HG03571 (cell line): ENCODE results near the gene RAD51B.

Experiments used
- ATAC-seq: cut with Tn5 transposase; IDR thresholded peaks from one replicate; pipeline ENCODE4 v1.9.1; 2021; ENCODE audit not compliant: unreplicated experiment

Gene RAD51B

DNA sequence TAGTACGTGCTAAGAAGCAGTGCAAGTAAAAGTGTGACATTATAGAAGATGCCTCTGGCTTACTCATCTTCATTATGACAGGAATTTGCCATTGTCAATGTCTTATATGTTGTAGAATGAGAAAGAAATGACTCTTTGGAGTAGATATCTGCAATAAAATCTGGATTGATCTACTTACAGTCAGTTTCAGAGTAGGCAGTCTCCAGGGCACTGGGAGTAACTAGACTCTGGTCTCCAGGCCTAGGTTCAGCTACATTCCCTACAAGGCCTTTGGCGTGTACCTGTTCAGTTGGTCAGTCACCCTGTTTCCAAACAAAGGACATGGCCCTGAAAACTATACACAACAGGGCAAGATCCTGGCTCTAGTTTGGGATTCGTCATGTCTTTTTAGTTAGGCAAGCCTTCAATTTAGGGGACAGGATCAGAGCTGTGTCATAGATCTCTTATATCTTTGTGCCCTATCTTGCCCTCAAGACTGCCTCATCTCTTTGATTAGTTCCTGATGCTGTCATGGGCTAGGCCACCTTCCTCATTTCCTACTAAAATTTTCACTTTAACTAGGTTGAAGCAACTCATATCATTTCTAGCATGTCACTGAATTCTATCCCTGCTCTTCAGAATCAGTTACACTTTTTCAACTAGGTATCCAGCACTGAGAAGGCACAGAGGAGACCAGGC lies 410.0 kb downstream of the RAD51B start:
- ATAC-seq: no peak

DNA sequence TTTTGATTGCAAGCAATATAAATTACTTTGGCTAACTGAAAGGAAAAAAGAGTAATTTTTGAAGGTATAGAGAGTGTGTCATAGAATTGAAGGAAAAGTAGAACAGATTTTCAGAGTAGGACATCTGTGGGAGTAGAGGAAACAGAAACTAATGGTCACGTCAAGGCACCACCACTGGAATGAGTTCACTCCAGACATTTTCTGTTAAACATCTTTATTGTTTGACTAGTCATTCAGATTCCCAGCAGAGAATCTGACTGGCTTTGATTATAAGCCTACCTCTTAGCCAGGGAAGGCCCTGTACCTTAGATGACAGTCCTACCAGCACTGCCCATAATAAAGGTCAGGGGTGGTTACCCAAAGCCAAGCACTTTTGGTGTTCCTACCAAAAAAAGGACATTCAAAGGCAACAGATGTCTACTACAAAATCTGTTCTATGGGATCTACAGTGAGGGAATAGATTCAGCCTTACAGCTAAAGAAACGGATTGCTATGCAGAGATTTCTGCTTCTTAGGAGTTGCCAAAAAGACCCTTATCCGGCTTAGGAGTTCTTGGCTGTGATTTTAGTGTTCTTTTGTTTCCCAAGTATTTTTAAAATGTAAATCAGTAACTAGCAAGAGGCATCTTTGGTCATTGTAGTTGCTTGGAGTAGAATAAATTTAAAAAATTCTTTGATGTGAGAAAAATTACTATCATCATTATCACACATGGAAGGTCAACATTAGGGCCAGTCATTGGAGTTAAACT lies 410.8 kb downstream of the RAD51B start:
- no peak for ATAC-seq

DNA sequence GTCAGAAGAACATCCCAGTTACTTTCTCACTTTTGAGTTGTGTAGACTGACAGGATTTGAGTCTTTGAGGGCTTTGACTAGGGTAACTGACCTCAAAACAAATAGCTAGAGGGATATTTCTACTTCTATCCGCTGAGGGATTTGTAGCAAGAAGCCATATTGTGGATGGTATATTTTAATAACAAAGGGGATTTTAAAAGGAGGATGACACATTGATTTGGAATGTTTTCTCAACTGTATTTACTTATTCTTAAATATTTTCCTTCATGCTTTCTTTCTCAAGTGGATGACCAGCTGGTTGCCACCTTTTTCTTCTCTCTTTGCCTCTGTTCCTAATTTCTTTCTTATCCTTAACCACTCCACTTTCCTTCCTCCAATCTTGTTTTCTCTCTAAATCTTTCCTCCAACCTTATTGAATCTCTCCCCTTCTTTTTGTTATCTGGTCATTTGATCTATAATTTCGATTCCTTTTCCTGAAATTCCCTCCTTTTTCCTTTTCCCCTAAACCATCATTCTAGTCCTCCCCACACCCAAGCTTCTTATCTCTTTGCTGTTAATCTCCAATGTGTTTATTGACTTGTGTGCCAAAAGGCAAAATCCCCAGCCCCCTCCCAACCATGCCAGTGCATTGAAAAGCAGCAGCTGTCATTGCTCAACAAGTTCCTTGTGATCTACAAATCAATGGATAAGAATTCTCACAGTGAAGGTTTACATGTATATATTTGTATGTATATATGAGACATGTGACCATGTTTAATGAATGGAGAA lies 411.6 kb downstream of the RAD51B start:
- ATAC-seq: no peak

DNA sequence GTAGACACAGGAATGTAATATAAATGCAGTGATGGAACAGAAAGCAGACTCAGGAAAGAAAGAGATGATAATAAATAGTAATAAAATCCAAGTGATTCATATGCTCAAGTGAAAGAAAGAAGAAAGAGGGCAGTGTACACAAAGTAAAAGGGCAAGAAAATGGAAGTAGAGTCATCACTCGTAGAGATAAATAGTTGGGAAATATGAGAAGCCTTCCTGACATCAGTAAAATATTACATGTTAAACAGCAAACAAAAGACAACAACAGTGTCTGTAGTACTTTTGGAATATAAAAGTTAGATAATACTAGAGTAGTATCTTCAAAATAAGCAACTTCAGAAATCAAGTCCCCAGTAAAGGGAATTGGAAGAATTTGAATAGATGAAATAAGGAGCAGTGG lies 412.3 kb downstream of the RAD51B start:
- ATAC-seq: no peak

DNA sequence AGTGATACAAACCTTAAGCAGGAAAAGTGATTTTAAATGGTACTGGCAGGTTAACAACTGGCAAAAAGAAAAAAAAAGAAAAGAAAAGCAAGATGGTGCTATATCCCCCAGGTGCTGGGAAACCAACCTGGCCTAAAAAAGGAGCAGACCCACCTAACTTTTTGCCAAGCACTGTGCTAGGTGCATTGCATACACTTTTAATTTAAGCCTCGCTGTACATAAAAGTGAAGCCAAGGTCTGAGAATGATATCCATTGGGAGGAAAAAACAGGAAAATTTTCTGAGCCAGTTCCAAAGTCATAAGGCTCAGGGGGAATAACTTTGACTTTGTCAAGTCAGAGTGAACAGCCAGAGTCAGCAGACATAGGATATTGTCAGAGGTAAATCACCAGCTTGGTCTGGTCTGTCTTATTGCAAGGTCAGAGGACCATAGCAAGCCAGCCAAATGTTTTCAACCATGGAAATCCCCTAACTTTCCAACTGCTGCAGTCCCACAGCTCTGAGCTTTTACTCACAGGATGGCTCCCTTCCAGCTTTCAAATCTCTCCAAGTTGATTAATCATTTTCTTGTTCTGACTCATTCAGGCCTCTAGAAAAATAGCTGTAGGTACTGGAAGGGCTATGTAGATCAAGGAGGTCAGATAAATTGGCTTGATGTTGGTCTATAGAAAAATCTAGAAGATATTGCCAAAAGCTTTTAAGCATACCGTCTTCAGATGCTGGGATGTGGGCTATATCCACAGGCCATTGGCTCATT lies 412.9 kb downstream of the RAD51B start:
- ATAC-seq: peak; percentile 61

DNA sequence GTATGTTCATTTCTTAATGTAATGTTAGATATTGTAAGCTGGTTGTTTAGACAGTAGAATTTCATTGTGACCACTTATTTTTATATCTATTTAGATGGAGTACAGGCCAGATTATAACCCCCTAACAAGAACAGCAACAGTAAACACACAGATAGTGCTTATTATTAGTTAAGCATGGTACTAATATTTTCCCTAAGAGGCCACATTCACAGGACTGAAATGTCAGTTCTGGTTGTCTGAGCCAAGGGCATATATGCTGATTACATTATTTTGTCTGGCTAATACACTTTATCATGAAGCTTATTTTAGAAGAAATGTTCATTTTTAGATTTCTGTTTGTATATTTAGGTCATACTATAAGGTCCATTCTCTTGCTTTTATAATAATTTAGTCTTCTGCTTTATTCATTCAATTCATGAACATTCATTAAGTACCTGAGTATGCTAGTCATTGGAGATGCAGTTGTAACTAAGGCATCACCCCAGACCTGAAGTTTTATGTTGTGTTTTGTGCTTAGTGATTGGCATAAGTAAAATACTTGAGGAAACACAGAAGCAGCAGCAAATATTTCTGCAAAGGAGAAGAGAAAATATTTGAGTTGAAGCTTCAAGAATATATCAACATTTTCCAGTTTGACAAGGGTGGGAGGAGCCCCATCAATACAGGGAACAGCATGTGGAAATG lies 413.7 kb downstream of the RAD51B start:
- ATAC-seq: no peak

DNA sequence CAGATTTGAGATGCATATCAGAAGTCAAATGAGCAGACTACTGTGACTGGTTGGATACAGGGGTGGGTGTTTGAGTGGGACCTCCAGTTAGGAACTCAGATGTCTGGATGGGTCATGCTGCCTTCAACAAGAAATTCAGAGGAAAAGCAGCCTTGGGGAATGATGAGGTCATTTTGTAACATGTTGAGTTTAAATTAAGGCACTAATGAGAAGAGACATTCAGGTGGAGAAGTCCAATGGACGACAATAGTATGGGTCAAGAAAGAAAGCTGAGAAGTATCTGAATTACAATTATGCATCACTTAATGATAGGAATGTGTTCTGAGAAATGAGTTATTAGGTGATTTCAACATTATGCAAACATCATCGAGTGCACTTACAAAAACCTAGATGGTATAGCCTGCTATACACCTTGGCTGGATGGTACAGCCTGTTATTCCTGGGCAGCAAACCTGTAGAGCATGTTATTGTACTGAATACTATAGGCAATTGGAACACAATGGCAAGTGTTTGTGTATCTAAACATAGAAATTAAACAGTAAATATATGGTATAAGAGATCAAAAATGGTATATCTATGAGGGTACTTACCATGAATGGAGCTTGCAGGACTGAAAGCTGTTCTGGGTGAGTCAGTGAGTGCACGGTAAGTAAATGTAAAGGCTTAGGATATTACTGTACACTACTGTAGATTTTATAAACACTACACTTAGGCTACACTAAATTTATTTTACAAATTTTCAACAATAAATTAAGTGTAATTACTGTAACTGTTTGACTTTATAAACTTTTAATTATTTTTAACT lies 414.7 kb downstream of the RAD51B start:
- no peak for ATAC-seq

DNA sequence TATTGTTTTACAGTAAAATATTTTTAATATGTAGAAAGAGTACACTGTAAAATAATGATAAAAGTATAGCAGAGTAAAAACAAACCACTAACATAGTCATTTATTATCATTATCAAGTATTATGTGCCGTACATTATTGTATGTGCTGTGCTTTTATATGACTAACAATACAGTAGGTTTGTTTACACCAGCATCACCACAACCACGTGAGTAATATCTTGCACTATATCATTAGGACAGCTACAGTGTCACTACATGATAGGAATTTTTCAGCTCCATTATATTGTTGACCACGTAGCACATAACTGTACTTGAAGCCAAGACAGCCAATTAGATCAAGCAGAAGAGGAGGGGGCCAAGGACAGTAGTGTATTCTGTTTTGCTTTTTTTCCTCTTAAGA lies 415.4 kb downstream of the RAD51B start:
- ATAC-seq: no peak

DNA sequence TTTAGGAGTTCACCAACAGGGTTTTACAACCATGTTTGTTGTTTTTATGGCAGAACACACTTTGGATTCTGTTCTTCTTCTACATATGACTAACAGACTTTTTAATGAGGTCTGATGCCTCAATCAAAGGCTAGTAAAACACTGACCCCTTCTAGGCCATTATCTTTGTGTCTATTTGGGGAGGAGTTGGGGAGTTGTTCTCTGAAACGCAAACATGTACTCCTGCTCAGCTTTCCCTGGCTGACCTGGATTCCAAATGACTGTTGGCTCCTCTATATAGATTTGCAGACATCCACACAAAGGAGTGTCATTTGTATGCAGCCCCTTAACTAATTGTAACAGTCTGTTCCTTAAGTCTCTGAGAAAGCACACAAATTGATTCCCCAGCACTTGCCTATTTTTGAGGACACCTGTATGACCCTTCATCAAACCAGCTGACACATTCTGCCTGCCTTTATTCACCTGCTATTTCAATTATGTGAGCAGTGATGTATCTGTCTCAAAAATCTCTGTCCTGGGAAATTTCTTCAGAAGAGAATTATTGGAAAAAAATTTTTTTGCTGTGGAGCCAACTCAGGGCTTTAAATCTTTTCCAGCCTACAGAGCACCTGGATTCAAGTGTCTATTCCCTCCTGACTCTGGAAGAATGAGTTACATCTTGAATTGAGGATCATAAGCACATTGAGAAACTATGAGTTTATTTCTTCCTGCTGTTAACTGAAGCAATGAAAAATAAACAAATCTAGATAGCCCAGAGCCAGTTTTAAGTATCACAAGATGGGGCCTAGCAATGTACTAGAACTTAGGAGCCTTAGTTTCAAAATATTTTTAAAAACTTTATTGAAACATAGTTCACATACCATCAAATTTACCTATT lies 417.2 kb downstream of the RAD51B start:
- no peak for ATAC-seq

DNA sequence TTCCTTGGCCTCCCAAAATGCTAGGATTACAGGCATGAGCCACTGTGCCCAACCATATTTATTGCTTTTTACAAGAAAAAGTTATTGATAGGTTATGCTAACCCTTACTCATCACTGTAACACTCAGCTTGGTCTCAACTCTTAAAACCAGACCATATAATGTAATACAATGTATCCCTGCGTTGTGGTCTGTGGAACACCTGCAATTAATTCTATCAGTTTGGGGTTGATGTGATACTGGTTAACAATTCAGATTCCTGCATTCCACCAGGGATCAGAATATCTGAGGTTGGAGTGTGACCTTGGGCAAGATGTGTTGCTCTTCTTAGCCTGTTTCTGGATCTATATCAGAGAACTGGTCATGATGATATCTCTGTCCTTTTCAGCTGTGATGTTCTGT lies 419.0 kb downstream of the RAD51B start:
- no peak for ATAC-seq

DNA sequence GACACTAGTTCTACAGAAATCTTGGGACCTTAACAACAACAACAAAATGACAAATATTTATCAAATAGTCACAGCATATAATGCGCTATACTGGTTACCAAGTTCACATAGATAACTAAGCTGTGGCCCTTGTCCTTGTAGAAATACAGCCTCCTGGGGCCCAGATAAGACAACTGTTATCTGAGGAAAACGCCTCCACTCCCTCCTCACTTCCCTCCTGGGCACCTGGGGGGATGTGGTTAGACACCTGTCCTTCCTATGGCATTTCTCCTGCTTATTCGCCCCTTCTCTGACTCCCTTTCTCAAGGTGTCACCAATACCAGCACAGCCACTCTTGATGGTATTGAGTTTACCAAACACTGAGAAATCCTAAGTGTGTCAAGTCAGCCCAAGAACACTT lies 419.4 kb downstream of the RAD51B start:
- no peak for ATAC-seq

DNA sequence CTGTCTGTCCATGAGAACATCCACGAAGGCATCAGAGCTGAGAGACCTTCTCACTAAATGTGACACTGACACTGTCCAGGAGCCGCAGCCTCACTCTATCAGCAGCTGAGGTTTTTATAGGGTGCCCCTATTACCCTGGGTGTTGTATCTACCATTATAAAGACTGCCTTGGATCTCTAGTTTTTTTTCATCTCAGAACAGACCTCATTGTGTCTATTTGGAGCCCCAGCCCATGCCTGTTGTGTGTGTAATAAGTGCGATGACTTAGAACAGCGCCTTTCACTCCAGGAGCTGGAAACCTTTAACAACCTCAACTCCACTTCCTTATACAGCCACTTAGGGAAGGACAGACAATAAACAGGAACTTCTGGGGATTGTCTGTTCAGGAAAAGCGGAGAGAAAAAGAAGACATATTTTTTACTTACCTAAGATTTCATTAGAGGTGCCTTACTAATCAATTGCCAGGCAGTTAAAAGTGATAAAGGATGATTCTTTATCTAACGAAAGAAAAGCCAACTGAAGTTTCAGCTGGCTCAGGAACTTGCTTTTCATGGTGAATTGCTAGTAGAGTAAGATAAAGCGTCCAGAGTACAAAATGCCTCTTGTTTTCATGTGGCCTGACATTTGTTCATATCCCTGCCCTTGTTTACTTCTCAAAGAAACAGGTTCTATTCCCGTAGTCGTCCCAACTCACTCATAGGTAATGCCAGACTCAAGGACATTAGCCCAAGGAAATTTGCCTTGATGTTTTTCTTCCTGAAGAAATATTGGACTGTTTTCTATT lies 420.6 kb downstream of the RAD51B start:
- no peak for ATAC-seq

DNA sequence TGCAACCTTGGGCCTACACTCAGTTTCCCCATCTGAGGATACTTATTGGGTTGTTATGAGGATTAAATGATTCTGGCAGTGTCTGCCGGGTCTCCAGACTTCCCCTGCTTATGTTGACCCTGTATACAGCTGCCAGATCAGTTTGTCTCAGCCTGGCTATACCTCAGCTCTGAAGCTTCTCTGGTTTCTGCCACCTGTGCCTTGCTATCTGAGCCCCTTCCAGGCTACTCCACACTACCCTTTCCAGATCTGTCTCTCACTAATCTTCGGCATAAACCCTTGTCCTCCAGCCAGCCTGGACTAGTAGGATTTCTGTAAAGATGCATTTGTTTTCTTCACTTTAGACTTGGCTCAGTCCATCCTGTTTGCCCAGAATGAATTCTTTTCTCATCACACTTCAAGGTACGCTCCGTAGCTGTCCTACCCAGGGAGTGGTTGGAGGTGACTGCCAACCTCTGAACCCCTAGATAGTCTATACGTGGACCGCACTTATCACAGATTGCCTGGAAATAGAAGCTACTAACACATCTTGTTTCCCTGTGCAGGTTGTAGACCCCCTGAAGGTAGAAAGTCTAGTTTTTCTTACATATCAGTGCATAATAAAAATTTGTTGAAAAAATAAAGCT lies 422.4 kb downstream of the RAD51B start:
- no peak for ATAC-seq

DNA sequence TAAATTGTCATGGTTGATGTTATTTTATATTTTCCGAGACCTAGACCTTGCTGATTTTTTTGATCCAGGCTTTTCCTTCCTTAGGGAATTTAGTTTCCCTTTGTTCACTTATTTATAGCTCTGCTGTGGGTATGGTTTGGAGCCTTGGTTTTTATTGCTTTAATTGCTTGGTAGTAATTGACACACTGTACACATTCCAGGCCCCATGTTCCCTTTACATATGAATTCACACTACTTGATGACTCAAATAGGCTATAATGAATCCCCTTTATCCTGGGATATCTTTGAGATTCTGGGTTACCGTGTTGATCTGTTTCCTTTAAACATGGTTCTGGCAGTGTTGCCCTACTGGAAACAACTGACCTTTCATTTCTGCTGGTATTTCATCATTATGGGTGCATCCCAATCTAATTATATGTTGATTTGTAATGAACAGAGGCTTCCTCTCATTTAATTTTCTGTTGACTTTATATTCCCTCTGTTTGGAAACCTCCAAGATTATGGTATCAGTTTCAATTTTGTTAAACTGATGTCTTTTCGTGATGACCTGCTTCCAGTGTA lies 424.0 kb downstream of the RAD51B start:
- ATAC-seq: no peak

DNA sequence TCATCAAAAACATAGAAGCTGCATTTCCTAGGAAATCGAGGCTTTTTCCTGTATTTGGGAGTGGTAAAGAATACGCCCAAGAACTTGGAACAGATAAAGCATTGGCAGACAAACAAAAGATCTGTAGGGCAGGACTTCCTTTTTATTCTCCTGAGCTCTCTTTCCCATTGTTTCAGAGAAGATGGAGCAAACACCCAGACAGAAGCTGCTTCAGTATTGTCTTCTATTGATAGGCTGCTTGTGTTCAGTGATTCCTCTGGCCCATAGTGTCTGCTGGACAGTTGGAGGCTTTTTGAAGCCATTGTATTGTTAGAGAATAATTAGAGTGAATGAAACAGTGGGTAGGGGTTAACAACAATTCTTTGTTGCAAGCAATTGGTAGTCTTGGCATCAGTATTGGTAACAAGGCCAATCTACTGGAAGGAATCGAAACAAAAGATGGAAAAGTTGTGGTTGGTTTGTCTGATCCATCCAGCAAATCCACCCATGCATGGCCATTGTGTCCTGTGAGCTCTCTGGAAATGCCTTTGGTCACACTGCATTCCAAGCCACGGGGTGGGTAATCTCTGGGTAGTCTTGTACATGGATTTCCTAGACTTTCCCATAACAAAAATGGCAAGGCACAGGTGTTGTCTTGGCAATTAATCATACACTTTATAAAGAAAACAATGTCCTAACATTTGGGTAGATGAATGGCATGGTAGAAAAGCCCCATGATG lies 424.8 kb downstream of the RAD51B start:
- ATAC-seq: no peak

DNA sequence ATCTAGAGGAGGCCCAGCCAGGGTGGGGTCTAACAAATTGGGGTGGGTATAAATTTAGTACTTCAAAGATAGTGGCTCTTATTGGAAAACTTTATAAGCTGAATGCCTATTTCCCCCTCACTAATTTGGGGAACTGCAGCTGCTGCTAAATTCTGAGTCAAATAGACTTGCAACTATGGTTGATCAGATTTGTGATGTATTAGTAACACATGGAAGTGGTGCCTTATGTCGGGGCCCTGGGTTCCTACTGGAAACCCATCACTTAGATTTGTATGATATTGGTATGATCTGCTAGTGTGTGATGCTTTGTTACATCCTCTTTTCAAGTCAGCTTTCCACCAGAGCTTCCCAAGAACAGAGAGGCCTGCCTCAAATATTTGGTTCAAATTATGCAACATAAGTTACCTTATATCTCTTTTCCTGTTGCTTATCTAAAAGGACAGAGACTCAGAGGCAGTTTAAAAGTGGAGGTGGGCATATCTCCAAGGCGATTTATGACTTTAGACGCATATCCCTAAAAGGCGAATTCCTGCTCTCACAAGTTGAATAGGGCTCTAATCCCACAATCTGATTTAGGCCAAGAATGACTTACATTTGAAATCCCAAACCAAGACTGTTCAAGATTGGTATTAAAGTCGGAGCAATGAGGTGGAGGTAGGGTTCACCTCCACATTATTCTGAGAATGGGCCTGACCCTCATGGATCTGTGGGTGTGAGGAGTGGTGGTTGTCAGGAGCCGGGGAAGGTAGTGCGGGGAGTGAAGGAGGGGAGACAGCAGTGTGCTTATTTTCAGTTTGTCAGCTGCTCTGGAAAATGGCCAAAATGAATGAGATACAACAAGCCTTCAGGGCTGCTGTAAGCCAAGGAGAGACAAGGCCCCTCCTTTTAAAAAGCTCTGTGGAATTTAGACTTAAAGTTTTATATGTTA lies 425.8 kb downstream of the RAD51B start:
- no peak for ATAC-seq
